Measurements from ENCODE around the gene RNFT2.
A peak's percentile ranks its signal among the peaks of the same experiment; 100 is the strongest.

RNFT2 gene

DNA sequence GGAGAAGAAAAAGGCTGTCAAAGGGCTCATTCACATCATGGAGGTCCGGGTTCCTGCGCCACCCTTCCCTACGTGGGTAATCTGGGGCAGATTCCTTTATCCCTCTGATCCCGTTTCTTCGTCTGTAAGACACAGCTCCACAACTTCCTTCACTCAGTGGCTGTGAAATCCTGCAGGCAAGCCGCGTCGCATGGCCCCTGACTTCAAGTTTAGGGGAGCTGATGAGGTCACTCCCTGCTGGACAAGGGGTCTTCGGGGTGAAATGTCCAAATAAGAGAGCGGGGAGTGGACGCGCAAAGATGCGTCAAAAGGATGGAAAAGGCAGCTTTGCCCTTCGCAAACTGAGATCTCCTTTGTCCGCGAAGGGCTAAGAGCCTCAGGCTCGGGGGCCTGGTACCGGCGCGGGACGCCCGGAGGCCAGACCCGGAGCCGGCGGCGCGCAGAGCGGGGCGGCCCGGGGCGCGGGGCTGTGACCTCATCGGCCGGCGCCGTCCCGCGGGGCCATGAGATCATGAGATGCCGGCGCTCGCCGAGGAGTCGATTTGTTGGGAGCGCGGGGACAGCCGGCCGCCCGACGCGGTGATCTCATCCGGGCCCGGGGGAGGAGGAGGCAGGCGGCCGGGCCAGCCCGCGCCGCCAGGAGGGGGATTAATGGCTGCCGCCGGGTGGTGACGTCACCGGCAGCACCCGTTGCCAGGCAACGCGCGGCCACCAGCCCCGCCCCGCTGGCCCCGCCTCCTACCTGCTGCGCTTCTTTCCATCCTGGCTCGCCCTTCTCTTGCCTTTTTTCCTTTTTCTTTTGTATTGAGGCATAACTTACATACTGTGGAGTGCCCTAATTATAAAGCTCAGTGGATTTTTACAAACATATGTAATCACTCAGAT, 81.1 kb downstream of the RNFT2 start (continued):
- TF ChIP-seq SALL2 (tag by site-specific recombination; IDR thresholded peaks at IDR 0.05; ENCODE audit: borderline replicate concordance) (no peak), ZNF660 (tag by site-specific recombination; IDR thresholded peaks at IDR 0.05) (no peak; the same call in 1 of the 2 replicates), KLF10 (tag by site-specific recombination; IDR thresholded peaks at IDR 0.05) (peak; percentile 87; the same call in 1 of the 2 replicates), ZNF202 (tag by site-specific recombination; IDR thresholded peaks at IDR 0.05; ENCODE audit: borderline replicate concordance) (no peak), GLIS1 (tag by site-specific recombination; IDR thresholded peaks at IDR 0.05) (peak; percentile 86), ZNF311 (tag by site-specific recombination; IDR thresholded peaks at IDR 0.05; ENCODE audit: borderline replicate concordance) (no peak), ZNF184 (tag by site-specific recombination; IDR thresholded peaks at IDR 0.05) (peak; percentile 88), ZBTB20 (tag by site-specific recombination; IDR thresholded peaks at IDR 0.05) (peak; percentile 8; the same call in 1 of the 2 replicates), ZIC2 (tag by site-specific recombination; IDR thresholded peaks at IDR 0.05) (peak; percentile 38), FEZF1 (tag by site-specific recombination; IDR thresholded peaks at IDR 0.05) (no peak), ZNF664 (tag by site-specific recombination; IDR thresholded peaks at IDR 0.05) (no peak), KLF16 (tag by site-specific recombination; IDR thresholded peaks at IDR 0.05) (peak; percentile 57; the same call in 1 of the 2 replicates), ZNF24 (tag by site-specific recombination; IDR thresholded peaks at IDR 0.05) (peak; percentile 31; the same call in 1 of the 2 replicates), ZEB2 (tag by site-specific recombination; IDR thresholded peaks at IDR 0.05) (peak; percentile 80; the same call in 1 of the 2 replicates), ZNF155 (tag by site-specific recombination; IDR thresholded peaks at IDR 0.05) (no peak), ZNF2 (tag by site-specific recombination; IDR thresholded peaks at IDR 0.05) (no peak; the same call in 1 of the 2 replicates), WT1 (tag by site-specific recombination; IDR thresholded peaks at IDR 0.05) (peak; percentile 37; the same call in 1 of the 2 replicates), TCF7L2 (IDR thresholded peaks at IDR 0.05; ENCODE audit: borderline replicate concordance, low read depth, low read length) (no peak), ZNF623 (tag by site-specific recombination; IDR thresholded peaks at IDR 0.05) (no peak), ZNF132 (tag by site-specific recombination; IDR thresholded peaks at IDR 0.05; ENCODE audit: borderline replicate concordance) (no peak), ZNF837 (tag by site-specific recombination; IDR thresholded peaks at IDR 0.05) (no peak)
- TF ChIP-seq, protein P1, sequence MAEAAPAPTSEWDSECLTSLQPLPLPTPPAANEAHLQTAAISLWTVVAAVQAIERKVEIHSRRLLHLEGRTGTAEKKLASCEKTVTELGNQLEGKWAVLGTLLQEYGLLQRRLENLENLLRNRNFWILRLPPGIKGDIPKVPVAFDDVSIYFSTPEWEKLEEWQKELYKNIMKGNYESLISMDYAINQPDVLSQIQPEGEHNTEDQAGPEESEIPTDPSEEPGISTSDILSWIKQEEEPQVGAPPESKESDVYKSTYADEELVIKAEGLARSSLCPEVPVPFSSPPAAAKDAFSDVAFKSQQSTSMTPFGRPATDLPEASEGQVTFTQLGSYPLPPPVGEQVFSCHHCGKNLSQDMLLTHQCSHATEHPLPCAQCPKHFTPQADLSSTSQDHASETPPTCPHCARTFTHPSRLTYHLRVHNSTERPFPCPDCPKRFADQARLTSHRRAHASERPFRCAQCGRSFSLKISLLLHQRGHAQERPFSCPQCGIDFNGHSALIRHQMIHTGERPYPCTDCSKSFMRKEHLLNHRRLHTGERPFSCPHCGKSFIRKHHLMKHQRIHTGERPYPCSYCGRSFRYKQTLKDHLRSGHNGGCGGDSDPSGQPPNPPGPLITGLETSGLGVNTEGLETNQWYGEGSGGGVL (tag by site-specific recombination; IDR thresholded peaks at IDR 0.05) = peak; percentile 76
- TF ChIP-seq, protein P2, sequence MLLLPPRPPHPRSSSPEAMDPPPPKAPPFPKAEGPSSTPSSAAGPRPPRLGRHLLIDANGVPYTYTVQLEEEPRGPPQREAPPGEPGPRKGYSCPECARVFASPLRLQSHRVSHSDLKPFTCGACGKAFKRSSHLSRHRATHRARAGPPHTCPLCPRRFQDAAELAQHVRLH (tag by site-specific recombination; IDR thresholded peaks at IDR 0.05) = no peak
- TF ChIP-seq, protein P3, sequence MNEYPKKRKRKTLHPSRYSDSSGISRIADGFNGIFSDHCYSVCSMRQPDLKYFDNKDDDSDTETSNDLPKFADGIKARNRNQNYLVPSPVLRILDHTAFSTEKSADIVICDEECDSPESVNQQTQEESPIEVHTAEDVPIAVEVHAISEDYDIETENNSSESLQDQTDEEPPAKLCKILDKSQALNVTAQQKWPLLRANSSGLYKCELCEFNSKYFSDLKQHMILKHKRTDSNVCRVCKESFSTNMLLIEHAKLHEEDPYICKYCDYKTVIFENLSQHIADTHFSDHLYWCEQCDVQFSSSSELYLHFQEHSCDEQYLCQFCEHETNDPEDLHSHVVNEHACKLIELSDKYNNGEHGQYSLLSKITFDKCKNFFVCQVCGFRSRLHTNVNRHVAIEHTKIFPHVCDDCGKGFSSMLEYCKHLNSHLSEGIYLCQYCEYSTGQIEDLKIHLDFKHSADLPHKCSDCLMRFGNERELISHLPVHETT (tag by site-specific recombination; IDR thresholded peaks at IDR 0.05) = no peak
- TF ChIP-seq, protein P4, sequence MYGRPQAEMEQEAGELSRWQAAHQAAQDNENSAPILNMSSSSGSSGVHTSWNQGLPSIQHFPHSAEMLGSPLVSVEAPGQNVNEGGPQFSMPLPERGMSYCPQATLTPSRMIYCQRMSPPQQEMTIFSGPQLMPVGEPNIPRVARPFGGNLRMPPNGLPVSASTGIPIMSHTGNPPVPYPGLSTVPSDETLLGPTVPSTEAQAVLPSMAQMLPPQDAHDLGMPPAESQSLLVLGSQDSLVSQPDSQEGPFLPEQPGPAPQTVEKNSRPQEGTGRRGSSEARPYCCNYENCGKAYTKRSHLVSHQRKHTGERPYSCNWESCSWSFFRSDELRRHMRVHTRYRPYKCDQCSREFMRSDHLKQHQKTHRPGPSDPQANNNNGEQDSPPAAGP (tag by site-specific recombination; IDR thresholded peaks at IDR 0.05) = no peak
- TF ChIP-seq, protein P5, sequence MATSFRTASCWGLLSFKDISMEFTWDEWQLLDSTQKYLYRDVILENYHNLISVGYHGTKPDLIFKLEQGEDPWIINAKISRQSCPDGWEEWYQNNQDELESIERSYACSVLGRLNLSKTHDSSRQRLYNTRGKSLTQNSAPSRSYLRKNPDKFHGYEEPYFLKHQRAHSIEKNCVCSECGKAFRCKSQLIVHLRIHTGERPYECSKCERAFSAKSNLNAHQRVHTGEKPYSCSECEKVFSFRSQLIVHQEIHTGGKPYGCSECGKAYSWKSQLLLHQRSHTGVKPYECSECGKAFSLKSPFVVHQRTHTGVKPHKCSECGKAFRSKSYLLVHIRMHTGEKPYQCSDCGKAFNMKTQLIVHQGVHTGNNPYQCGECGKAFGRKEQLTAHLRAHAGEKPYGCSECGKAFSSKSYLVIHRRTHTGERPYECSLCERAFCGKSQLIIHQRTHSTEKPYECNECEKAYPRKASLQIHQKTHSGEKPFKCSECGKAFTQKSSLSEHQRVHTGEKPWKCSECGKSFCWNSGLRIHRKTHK (tag by site-specific recombination; IDR thresholded peaks at IDR 0.05) = no peak
- TF ChIP-seq, protein P6, sequence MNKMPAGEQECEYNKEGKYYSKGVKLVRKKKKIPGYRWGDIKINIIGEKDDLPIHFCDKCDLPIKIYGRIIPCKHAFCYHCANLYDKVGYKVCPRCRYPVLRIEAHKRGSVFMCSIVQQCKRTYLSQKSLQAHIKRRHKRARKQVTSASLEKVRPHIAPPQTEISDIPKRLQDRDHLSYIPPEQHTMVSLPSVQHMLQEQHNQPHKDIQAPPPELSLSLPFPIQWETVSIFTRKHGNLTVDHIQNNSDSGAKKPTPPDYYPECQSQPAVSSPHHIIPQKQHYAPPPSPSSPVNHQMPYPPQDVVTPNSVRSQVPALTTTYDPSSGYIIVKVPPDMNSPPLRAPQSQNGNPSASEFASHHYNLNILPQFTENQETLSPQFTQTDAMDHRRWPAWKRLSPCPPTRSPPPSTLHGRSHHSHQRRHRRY (tag by site-specific recombination; IDR thresholded peaks at IDR 0.05) = no peak
- TF ChIP-seq, protein P7, sequence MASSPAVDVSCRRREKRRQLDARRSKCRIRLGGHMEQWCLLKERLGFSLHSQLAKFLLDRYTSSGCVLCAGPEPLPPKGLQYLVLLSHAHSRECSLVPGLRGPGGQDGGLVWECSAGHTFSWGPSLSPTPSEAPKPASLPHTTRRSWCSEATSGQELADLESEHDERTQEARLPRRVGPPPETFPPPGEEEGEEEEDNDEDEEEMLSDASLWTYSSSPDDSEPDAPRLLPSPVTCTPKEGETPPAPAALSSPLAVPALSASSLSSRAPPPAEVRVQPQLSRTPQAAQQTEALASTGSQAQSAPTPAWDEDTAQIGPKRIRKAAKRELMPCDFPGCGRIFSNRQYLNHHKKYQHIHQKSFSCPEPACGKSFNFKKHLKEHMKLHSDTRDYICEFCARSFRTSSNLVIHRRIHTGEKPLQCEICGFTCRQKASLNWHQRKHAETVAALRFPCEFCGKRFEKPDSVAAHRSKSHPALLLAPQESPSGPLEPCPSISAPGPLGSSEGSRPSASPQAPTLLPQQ (tag by site-specific recombination; IDR thresholded peaks at IDR 0.05) = peak; percentile 71; the same call in 1 of the 2 replicates
